Measurements from ENCODE around the gene RFX2. TPM values are rescaled to one million over a fixed set of nuclear protein-coding genes. Genes with fewer than 3 reads are reported as not detected.

RFX2 gene
- total RNA-seq, 4 donors from 2014 or later: 8.1 to 93.0 (median 20.4) TPM

DNA sequence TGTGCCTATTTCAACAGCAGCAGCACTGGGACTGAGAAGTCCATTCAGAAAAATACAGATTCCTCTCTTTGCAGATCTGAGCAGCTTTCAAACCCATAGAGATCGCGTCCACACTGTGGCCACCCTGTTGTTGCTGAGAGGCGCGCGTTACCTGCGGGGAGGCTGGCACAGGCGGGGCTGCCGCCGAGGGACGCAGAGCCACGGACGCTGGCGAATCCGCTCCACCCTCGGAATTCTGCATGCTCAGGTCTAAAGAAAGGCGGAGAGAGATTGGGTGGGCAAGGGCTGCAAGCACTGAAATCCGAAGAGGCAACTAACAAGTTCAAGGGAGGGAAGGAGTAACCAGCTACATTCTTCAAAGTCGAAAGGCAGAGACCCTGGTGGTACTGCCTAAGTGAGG lies 63.0 kb downstream of the RFX2 start:
- no peak for ATAC-seq (ENCODE audit: low FRiP score)
- TF ChIP-seq, protein P1, sequence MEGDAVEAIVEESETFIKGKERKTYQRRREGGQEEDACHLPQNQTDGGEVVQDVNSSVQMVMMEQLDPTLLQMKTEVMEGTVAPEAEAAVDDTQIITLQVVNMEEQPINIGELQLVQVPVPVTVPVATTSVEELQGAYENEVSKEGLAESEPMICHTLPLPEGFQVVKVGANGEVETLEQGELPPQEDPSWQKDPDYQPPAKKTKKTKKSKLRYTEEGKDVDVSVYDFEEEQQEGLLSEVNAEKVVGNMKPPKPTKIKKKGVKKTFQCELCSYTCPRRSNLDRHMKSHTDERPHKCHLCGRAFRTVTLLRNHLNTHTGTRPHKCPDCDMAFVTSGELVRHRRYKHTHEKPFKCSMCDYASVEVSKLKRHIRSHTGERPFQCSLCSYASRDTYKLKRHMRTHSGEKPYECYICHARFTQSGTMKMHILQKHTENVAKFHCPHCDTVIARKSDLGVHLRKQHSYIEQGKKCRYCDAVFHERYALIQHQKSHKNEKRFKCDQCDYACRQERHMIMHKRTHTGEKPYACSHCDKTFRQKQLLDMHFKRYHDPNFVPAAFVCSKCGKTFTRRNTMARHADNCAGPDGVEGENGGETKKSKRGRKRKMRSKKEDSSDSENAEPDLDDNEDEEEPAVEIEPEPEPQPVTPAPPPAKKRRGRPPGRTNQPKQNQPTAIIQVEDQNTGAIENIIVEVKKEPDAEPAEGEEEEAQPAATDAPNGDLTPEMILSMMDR (IDR thresholded peaks at IDR 0.05): no peak
- DNase-seq (ENCODE audit: low spot score): no peak

DNA sequence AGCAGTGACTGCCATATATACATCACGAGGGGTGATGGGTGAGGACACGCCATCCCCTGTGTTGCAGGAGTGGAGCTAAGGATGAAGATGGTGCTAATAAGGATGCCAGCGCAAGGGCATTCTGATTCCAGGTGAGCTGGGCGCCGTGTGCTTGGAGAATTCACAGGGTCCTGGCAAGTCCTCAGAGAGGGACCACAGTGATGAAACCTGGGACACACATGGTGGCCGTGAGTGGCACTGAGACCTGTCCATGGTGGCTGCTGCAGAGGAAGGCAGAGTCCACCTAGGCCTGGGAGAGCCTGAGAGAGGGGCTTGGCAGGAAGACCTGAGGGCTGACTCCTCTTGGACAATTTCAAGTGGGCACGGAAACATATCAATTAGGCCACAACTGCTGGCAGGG lies 65.2 kb downstream of the RFX2 start:
- DNase-seq (ENCODE audit: low spot score) (no peak), ATAC-seq (ENCODE audit: low FRiP score) (no peak)
- TF ChIP-seq, protein P1 (IDR thresholded peaks at IDR 0.05): no peak

DNA sequence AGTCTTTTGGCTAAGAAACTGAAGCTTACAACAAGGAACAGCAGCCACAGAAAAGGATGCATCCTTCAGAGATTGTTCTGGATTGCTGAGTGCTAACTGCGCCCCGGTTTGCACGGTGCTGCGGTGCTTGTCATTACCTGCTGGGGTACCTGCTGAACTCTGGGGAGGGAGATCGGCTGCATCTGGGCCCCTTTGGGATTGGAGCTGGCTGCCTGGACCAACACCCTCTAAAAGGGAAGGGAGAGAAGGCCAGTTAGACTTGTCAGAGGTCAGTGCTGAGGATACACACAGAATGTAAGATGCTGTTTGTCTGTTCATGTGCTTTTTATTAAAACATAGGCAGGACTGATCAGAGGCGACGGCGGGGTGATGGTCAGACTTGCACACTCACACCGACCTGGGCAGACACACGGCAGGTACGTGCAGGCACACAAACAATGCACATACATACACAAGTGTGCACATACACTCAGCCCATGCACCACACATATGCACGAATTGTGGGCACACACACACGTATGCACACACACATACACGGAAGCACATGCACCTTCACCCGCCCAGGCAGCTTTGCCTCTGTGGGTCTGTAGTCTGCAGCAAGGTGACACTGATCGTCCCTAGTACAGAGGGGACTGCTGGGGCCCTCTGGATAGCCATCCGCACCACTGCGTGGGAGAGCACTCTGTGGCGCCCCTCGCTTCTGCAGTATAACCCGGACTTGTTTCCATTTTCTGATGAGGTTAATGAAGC lies 66.1 kb downstream of the RFX2 start:
- DNase-seq (ENCODE audit: low spot score) (no peak), ATAC-seq (ENCODE audit: low FRiP score) (no peak)
- TF ChIP-seq, protein P1 (IDR thresholded peaks at IDR 0.05): no peak

DNA sequence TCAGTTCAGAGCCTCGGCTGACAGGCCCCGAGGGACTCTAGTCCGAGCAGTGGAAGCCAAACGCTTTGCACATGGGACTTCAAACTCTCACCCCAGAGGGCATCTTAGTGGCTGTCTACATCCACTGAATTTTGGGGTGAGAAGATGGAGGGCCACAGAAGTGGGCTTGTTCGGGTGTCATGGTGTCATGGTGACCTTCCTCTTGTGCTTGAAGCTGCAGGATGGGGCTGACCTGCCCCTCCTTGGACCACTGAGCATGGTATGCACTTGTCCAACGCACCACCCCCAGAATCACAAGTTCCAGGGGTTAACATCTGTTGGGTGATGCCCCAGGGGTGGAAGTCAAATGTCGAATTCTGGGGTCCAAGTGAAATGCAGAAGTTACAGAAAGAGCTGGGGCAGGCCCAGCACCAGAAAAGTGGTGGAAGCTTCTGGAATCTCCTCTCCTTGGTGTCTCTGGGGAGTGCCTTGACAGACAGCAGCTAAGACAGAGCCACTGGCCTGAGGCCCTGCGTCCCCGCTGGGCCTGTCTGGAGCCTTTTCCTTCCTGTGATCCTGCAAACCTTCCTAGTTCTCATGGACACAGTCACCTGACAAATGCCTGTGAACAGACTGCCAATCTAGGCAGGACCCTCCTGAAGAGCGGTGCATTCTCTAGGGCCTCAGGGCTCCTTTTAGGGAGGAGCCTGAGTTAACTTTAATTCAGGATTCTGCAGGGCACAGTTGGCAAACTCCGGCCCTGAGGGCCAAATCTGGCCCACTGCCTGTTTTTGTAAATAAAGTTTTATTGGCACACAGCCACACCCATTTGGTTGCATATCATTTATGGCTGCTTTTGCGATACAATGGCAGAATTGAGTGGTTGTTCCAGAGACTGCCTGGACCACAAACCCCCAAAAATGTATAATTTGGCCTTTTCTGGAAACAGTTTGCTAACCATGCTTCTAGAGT lies 67.2 kb downstream of the RFX2 start:
- ATAC-seq (ENCODE audit: low FRiP score): no peak
- TF ChIP-seq, protein P1 (IDR thresholded peaks at IDR 0.05): no peak
- DNase-seq (ENCODE audit: low spot score): no peak

DNA sequence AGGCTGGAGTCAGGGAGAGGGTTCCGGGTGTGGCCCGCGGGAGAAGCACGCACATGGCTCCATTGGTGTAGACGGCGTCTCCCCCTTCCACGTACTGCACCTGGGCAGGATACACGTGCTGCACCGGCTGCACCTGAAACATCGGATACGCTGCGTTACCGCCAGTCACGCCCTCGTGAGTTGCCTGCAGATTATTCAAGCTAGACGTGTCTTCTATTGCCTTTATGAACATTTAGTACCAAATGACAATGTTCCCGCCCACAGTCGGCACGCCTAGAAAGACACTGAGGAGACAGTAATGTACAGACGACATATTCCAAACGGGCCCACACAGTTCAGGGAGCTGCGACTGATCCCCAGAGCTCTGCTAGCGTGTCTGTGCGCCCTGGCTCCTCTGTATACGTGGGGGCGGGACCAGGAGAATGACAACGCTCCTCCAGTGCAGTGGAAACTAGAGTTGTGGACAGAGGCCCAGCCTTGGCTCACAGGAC lies 68.3 kb downstream of the RFX2 start:
- ATAC-seq (ENCODE audit: low FRiP score) (no peak), DNase-seq (ENCODE audit: low spot score) (no peak)

DNA sequence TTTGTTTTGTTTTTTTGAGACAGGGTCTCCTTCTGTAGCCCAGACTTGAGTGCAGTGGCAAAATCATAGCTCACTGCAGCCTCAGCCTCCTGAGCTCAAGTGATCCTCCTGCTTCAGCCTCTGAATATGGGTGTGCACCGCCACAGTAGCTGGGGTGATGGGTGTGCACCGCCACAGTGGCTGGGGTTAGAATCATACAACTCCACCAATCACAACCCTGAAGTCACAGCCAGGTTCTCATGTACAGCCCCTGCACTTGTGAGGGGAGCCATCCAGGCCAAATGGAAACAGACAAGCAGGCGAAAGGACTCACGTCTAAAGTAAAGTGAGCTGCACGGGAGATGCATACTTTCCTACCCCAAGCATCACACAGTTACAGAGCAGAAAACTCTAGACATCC lies 69.2 kb downstream of the RFX2 start:
- DNase-seq (ENCODE audit: low spot score): no peak
- ATAC-seq (ENCODE audit: low FRiP score): no peak
- TF ChIP-seq, protein P1 (IDR thresholded peaks at IDR 0.05): no peak

More for the DNA sequence above, 68.3 kb downstream of the RFX2 start:
- TF ChIP-seq, protein P1 (IDR thresholded peaks at IDR 0.05): no peak

Data from omental fat pad (tissue), 4 donors.